Dendritic cell treated with granulocyte-macrophage colony-stimulating factor and Interleukin-4, amounts not matched to agents 40 ng/mL and 50 ng/mL, for 4 days (primary cell): ENCODE data around the gene FOXB1.

Experiments
- H3K27ac Mint-ChIP-seq: one replicate; pipeline ENCODE4 v1.8.0; 2022; ENCODE audit warnings: mild to moderate bottlenecking, mixed read lengths
- H3K27me3 Mint-ChIP-seq: one replicate; pipeline ENCODE4 v1.8.0; 2022; ENCODE audit warnings: mild to moderate bottlenecking, mixed read lengths
- H3K36me3 Mint-ChIP-seq: one replicate; pipeline ENCODE4 v1.8.0; 2022; ENCODE audit warnings: low read depth, mixed read lengths
- H3K4me1 Mint-ChIP-seq: one replicate; pipeline ENCODE4 v1.8.0; 2022; ENCODE audit warnings: low read depth, mixed read lengths
- H3K4me3 Mint-ChIP-seq: one replicate; pipeline ENCODE4 v1.8.0; 2022; ENCODE audit warnings: mild to moderate bottlenecking, moderate library complexity, mixed read lengths
- H3K9me3 Mint-ChIP-seq: one replicate; pipeline ENCODE4 v1.8.0; 2022; ENCODE audit warnings: mixed read lengths
- intact Hi-C: fragments of 100-400 bp; cut with micrococcal nuclease; formaldehyde crosslinking; loops from one replicate; pipeline ENCODE4 v1.15.0; 2022

The FOXB1 gene

DNA sequence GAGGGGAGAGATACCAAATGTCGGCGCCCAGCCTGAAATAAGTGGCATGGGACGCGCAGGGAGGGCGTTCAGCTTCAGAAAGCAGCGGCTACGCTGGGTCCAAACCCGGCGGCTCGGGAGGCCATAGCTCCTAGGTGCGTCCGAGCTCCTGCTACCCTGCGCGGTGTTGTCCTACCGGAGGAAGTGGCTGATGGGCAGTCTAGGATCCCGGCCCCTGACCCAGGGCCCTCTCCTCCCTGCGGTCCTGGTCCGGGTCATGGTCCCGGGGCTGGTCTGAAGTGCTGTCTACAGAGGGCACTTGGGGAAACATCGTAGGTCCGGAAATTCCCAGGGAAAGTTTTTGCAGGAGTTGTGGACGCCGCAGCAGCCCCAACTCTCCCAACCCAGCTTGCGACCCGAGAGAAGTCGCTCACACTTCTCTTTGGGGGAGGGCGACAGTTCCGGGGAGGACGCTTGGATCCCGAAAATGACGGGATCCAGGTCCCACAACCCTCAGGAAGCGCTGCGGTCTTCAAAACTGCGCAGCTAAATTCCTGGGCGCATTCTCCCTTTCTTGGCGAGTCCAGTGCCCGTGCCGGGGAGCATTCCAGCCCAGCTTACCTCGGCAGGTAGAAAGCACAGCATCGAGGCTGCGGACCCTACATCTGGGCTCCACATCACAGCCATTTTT lies 9.1 kb upstream of the FOXB1 start:
- intact Hi-C loops, result no loop called here
- peaks cover 27% of the 10 kb centered on the region for H3K4me1 Mint-ChIP-seq

GRCh38 chr15:59995568-59996297 lies 8.4 kb upstream of the FOXB1 start:
- H3K36me3 Mint-ChIP-seq, result no peaks in the 10 kb centered on the region
- no peak overlapping the region for H3K27ac Mint-ChIP-seq
- H3K9me3 Mint-ChIP-seq, result no peaks in the 10 kb centered on the region
- intact Hi-C loops, result no loop called here
- no peak overlapping the region for H3K4me3 Mint-ChIP-seq
- H3K27me3 Mint-ChIP-seq, result peaks cover 91% of the 10 kb centered on the region
- H3K4me1 Mint-ChIP-seq, result peaks cover 32% of the 10 kb centered on the region

More for the DNA sequence above, 9.1 kb upstream of the FOXB1 start:
- H3K27me3 Mint-ChIP-seq, result peaks cover 84% of the 10 kb centered on the region
- no peak overlapping the region for H3K27ac Mint-ChIP-seq
- no peak overlapping the region for H3K4me3 Mint-ChIP-seq
- H3K9me3 Mint-ChIP-seq, result no peaks in the 10 kb centered on the region
- H3K36me3 Mint-ChIP-seq, result no peaks in the 10 kb centered on the region

DNA sequence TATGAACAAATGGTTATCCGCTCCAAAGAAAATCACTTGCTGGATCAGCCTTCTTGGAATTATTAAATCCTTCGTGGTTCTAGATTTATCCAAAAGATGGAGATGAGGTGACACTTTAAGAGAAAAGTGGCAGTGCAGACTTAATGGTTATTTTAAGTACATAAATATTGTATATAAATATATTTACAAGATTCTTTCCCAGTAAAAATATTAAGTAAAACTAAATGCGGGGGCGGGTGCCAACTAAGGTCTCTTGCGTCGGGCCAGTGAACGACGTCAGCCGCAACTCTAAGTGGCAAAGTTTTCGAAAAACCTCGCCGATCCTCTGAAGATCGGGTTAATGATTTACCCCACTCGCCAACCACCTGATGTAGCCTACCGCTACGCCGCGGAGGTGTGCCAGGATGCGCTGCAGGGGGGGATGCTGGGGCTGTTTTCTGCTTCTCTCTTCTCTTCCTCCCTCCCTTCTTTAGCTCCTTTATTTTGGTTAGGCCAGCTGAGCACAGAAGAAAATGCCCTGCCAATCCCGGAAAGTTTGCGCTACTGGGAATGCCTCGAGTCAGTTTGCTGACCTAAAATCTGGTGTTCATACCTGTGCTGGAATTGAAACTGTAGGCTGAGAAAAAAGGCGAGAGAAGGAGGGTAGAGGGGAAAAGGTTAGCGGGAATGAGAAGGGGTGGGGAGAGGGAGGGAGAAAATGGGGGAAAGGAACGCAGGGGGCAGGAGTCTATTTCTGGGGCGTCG lies 7.6 kb upstream of the FOXB1 start:
- intact Hi-C loops, result no loop called here
- peaks cover 32% of the 10 kb centered on the region for H3K4me1 Mint-ChIP-seq

GRCh38 chr15:59997070-59997701 lies 6.9 kb upstream of the FOXB1 start:
- intact Hi-C loops, result no loop called here

More for the DNA sequence above, 7.6 kb upstream of the FOXB1 start:
- Mint-ChIP-seq H3K27ac (no peak overlapping the region), H3K27me3 (peaks cover 96% of the 10 kb centered on the region), H3K4me3 (no peak overlapping the region), H3K9me3 (no peaks in the 10 kb centered on the region), H3K36me3 (no peaks in the 10 kb centered on the region)

DNA sequence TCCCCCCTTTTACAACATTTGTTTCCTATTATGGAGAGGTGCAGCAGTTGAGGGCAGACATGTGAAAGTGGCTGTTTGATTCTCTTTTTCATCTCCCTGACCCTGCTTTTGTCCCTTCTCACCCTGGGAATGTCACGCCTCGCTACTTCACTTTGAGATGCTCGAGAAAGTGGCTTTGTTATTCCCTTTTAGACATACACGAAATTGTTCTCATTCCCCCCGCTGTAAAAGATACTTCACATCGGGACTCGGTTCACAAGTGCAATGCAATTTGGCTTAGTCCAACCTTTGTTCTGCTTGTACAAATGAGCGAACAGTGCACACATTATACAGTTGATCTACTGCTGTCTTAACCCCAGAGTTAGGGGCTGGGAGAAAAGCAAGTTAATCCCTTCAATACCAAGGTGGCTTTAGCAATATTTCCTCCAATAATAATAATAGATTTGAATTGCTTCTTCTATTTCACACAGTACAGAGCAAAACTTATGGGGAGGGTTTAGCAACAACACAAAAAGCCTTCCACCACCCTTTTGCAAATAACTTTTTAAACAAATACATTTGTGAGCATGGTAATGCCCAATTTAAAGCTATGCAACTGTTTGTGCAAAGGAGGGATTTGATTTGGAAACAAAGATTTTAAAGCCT lies 5.7 kb upstream of the FOXB1 start:
- H3K4me1 Mint-ChIP-seq, result peaks cover 32% of the 10 kb centered on the region
- H3K27me3 Mint-ChIP-seq, result peaks cover 97% of the 10 kb centered on the region
- no peak overlapping the region for H3K4me3 Mint-ChIP-seq
- no peaks in the 10 kb centered on the region for H3K36me3 Mint-ChIP-seq
- H3K9me3 Mint-ChIP-seq, result no peaks in the 10 kb centered on the region
- H3K27ac Mint-ChIP-seq, result no peak overlapping the region
- intact Hi-C loops, result no loop called here

More at GRCh38 chr15:59997070-59997701, 6.9 kb upstream of the FOXB1 start:
- peaks cover 97% of the 10 kb centered on the region for H3K27me3 Mint-ChIP-seq
- no peak overlapping the region for H3K27ac Mint-ChIP-seq
- H3K4me3 Mint-ChIP-seq, result peak overlapping the region; percentile 39
- no peaks in the 10 kb centered on the region for H3K36me3 Mint-ChIP-seq
- no peaks in the 10 kb centered on the region for H3K9me3 Mint-ChIP-seq
- H3K4me1 Mint-ChIP-seq, result peaks cover 32% of the 10 kb centered on the region

- intact Hi-C loops, result no loop called here
- Mint-ChIP-seq H3K9me3 (no peaks in the 10 kb centered on the region), H3K27ac (no peak overlapping the region), H3K27me3 (peaks cover 97% of the 10 kb centered on the region), H3K4me1 (peaks cover 35% of the 10 kb centered on the region), H3K4me3 (no peak overlapping the region), H3K36me3 (no peaks in the 10 kb centered on the region)
Measured at GRCh38 chr15:59998950-59999611, 5.0 kb upstream of the FOXB1 start.

DNA sequence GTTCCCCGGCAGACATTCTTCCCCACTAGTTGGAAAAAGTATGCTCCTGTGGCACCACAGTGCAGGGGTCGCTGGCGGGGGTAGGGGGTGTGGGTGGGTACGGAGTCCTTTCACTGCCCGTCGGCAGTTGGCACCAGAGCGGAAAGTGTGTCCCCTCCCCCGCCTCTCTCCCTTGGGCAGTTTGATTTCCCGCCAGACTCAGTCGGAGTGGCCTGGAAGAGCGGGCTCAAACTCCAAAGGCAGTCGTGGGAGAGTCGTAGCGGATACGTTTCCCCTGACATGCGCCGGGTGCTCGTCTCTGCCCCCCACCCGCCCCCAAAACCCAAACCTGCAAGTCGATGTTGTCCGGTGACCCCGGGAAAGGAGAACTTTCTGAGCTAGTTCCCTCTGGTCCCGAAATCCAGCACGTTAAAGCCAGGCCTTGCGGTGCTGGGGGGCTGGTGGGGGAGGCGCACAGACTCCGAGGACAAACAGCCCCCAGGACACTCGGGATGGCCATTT lies 4.4 kb upstream of the FOXB1 start:
- Mint-ChIP-seq H3K36me3 (no peaks in the 10 kb centered on the region), H3K27ac (no peak overlapping the region), H3K9me3 (no peaks in the 10 kb centered on the region), H3K27me3 (peaks cover 98% of the 10 kb centered on the region), H3K4me1 (peaks cover 37% of the 10 kb centered on the region), H3K4me3 (no peak overlapping the region)
- intact Hi-C loops, result no loop called here

DNA sequence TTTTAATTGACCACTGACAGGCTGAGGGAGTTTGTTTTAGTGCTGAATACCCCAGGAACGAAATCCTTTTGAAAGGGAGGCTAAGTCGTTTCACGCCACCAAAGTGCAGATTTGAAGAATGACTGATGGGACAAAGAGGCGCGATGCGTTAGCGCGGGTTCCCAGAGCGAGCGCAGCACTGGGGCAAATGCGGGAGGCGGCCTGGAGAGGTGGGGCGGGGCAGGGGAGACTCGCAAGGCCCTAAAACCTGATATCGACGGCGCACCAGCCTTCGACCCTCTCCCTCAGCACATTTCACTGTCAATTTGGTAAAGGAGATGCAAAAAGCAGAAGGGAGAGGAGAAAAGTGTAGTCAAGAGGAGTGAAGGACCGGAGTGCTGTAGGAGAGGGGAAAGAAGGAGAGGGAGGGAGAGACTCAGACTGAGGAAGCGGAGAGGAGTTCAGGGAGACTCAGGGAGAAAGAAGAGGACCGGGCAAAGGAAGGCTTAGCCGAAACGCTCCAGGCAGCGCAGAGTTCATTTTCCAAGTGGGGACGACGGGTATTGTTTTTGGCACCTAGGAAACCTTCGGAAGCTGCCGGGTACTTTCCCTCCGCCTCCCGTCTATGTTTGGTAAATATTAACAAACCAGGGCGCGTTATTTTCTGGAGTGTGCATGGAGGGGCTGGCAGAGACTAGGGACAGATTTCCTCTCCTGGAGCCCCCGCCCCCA lies 3.8 kb upstream of the FOXB1 start:
- H3K27ac Mint-ChIP-seq, result no peak overlapping the region
- H3K4me3 Mint-ChIP-seq, result no peak overlapping the region
- no peaks in the 10 kb centered on the region for H3K9me3 Mint-ChIP-seq
- H3K4me1 Mint-ChIP-seq, result peaks cover 37% of the 10 kb centered on the region
- H3K36me3 Mint-ChIP-seq, result no peaks in the 10 kb centered on the region
- intact Hi-C loops, result no loop called here
- H3K27me3 Mint-ChIP-seq, result peaks cover 98% of the 10 kb centered on the region

- H3K4me1 Mint-ChIP-seq, result peaks cover 43% of the 10 kb centered on the region
- H3K9me3 Mint-ChIP-seq, result no peaks in the 10 kb centered on the region
- H3K4me3 Mint-ChIP-seq, result no peak overlapping the region
- intact Hi-C loops, result no loop called here
- H3K36me3 Mint-ChIP-seq, result peaks cover 2% of the 10 kb centered on the region
- peaks cover 98% of the 10 kb centered on the region for H3K27me3 Mint-ChIP-seq
- H3K27ac Mint-ChIP-seq, result no peak overlapping the region
Measured at GRCh38 chr15:60000824-60001609, 3.1 kb upstream of the FOXB1 start.

DNA sequence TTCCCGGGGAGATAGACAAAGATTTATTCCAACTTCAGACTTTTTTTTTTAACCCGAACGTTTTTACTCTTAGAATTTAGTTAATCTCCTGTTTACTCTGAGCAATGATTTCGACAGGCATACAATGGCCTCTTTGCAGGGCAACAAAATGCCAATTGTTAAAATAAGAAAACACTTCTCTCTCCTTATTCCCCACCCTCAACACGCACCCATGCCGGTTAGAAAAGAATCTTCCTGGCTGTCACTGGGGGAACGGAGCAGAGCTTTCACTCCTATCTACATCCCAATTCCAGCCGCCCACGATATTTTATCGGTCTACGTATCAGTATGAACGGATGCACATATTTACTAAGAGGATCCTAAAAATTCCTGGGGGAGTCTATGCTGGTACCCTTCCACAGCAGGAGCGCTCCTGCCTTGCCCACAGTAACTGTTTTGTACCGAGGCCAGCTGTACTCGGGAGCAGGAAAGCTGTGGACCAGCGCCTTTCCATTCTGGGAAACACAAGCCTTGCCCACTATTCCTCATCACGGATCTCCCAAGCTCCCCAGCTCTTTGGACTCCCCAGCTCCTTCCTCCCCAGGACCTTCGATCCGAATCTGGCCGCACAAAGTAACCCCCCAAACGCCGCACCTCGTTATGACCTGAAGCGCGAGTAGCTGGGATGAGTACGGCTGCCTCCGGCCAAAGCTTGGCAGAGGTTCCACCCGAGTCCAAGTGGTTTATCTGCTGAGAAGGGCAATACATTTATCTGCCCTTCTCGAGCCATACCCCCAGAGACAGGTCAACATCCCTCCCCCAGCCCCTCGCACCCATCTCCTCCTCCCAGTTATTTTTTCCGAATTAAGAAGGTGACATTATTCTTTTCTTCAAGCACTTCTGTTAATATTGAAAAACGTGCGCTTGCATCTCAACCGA lies 2.2 kb upstream of the FOXB1 start:
- H3K9me3 Mint-ChIP-seq, result no peaks in the 10 kb centered on the region
- H3K27ac Mint-ChIP-seq, result no peak overlapping the region
- peaks cover 7% of the 10 kb centered on the region for H3K36me3 Mint-ChIP-seq
- intact Hi-C loops, result no loop called here
- H3K4me1 Mint-ChIP-seq, result peaks cover 47% of the 10 kb centered on the region
- no peak overlapping the region for H3K4me3 Mint-ChIP-seq
- peaks cover 99% of the 10 kb centered on the region for H3K27me3 Mint-ChIP-seq

- H3K36me3 Mint-ChIP-seq, result peaks cover 7% of the 10 kb centered on the region
- intact Hi-C loops, result no loop called here
- H3K4me3 Mint-ChIP-seq, result no peak overlapping the region
- no peaks in the 10 kb centered on the region for H3K9me3 Mint-ChIP-seq
- H3K27me3 Mint-ChIP-seq, result peaks cover 98% of the 10 kb centered on the region
- no peak overlapping the region for H3K27ac Mint-ChIP-seq
- H3K4me1 Mint-ChIP-seq, result peaks cover 40% of the 10 kb centered on the region
Measured at GRCh38 chr15:60002528-60003218, 1.4 kb upstream of the FOXB1 start.
